ENCODE data around the gene SCGB1A1. TPM values are rescaled to one million over a fixed set of nuclear protein-coding genes. Genes with fewer than 3 reads are reported as not detected.

SCGB1A1 gene
- total RNA-seq, 1 donor from 2014 or later: not detected

- Mint-ChIP-seq H3K27ac (ENCODE audit: unreplicated experiment) (no peak overlapping the region), H3K9me3 (no peaks in the 10 kb centered on the region), H3K4me3 (no peak overlapping the region), H3K27me3 (ENCODE audit: low read depth) (peaks cover 3% of the 10 kb centered on the region), H3K4me1 (peaks cover 3% of the 10 kb centered on the region), H3K36me3 (ENCODE audit: low read depth) (no peaks in the 10 kb centered on the region)
- TF ChIP-seq, protein P1, sequence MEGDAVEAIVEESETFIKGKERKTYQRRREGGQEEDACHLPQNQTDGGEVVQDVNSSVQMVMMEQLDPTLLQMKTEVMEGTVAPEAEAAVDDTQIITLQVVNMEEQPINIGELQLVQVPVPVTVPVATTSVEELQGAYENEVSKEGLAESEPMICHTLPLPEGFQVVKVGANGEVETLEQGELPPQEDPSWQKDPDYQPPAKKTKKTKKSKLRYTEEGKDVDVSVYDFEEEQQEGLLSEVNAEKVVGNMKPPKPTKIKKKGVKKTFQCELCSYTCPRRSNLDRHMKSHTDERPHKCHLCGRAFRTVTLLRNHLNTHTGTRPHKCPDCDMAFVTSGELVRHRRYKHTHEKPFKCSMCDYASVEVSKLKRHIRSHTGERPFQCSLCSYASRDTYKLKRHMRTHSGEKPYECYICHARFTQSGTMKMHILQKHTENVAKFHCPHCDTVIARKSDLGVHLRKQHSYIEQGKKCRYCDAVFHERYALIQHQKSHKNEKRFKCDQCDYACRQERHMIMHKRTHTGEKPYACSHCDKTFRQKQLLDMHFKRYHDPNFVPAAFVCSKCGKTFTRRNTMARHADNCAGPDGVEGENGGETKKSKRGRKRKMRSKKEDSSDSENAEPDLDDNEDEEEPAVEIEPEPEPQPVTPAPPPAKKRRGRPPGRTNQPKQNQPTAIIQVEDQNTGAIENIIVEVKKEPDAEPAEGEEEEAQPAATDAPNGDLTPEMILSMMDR (conservative IDR thresholded peaks at IDR 0.05): no peak
- DNase-seq (ENCODE audit: low read depth, low spot score): no peak
Measured at GRCh38 chr11:62463121-62463542, 44.3 kb downstream of the SCGB1A1 start.

- Mint-ChIP-seq H3K4me3 (no peak overlapping the region), H3K9me3 (no peaks in the 10 kb centered on the region), H3K4me1 (no peaks in the 10 kb centered on the region), H3K36me3 (ENCODE audit: low read depth) (no peaks in the 10 kb centered on the region), H3K27ac (ENCODE audit: unreplicated experiment) (no peak overlapping the region), H3K27me3 (ENCODE audit: low read depth) (peaks cover 3% of the 10 kb centered on the region)
- no peak for DNase-seq (ENCODE audit: low read depth, low spot score)
- TF ChIP-seq, protein P1 (conservative IDR thresholded peaks at IDR 0.05): no peak
Measured at GRCh38 chr11:62464655-62465054, 45.8 kb downstream of the SCGB1A1 start.

GRCh38 chr11:62466444-62466843 is 47.6 kb downstream of the SCGB1A1 start:
- Mint-ChIP-seq H3K9me3 (no peaks in the 10 kb centered on the region), H3K27me3 (ENCODE audit: low read depth) (peaks cover 3% of the 10 kb centered on the region), H3K4me1 (no peaks in the 10 kb centered on the region), H3K36me3 (ENCODE audit: low read depth) (no peaks in the 10 kb centered on the region), H3K4me3 (no peak overlapping the region), H3K27ac (ENCODE audit: unreplicated experiment) (no peak overlapping the region)
- TF ChIP-seq, protein P1 (conservative IDR thresholded peaks at IDR 0.05): no peak
- DNase-seq (ENCODE audit: low read depth, low spot score): no peak

DNA sequence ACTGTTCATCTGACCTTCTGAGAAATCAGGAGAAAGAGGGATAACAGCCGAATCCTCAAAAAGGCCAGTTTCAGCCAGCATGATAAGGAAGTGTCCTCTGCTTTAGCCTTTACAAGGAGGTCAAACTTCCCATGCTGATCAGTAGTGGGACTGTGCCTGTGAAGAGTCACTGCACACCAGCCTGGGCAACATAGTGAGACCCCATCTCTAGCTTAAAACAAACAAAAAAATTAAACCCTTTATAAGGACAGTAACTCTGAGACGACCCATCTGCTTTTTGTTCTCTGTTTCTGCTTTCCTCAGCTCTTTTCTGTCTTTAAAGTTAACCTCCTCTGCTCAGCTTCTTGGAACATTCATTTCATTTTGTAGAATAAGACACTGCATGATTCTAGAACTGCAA is 49.7 kb downstream of the SCGB1A1 start:
- no peak overlapping the region for H3K4me3 Mint-ChIP-seq

GRCh38 chr11:62471603-62472002 is 52.8 kb downstream of the SCGB1A1 start:
- TF ChIP-seq, protein P1 (conservative IDR thresholded peaks at IDR 0.05): no peak
- Mint-ChIP-seq H3K4me3 (no peak overlapping the region), H3K27me3 (ENCODE audit: low read depth) (no peaks in the 10 kb centered on the region), H3K27ac (ENCODE audit: unreplicated experiment) (no peak overlapping the region), H3K9me3 (no peaks in the 10 kb centered on the region), H3K4me1 (peaks cover 6% of the 10 kb centered on the region), H3K36me3 (ENCODE audit: low read depth) (no peaks in the 10 kb centered on the region)
- no peak for DNase-seq (ENCODE audit: low read depth, low spot score)

More for the DNA sequence above, 49.7 kb downstream of the SCGB1A1 start:
- Mint-ChIP-seq H3K27me3 (ENCODE audit: low read depth) (no peaks in the 10 kb centered on the region), H3K27ac (ENCODE audit: unreplicated experiment) (no peak overlapping the region), H3K4me1 (peaks cover 6% of the 10 kb centered on the region), H3K36me3 (ENCODE audit: low read depth) (no peaks in the 10 kb centered on the region), H3K9me3 (no peaks in the 10 kb centered on the region)
- TF ChIP-seq, protein P1 (conservative IDR thresholded peaks at IDR 0.05): no peak
- DNase-seq (ENCODE audit: low read depth, low spot score): no peak
